Measurements from ENCODE around the gene GUCY1A2.

Gene GUCY1A2

DNA sequence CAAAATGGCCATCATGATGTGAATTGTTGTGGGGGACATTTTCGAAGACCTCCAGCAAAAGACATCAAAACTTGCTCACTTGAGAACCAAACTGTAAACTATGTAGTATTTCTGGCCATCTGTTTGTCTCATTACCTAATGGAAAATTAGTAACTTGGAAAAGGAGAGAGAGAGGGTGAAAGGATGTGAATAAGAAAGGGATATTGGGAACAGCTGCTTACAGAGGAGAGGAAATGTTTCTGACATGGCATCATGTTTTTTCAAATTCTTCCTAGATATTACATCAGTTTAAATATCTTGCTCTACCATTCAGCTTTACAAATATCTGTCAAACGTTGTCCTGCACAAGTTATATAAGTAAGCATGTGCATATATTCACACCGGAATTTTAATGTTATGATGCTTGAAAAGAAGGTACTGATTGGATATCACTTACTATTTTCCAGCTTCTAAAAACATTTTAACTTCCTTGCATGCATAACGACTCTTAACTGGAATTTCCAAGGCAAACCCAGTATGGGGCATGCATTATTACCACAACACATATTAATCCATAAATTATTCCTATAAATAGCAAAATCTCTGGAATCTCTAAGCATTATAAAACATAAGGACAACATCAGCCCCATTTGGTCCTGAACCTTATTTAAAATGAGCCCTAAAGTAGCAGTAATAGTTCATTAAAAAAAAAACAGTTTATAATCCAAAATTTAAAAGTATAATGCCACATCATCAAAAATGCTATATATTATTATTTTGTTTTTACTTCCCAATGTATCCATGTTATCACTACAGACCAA is 20.0 kb downstream of the GUCY1A2 start:
- no peak for DNase-seq (ENCODE audit: low read depth in 4 of 4, low spot score in 1 of 4)

DNA sequence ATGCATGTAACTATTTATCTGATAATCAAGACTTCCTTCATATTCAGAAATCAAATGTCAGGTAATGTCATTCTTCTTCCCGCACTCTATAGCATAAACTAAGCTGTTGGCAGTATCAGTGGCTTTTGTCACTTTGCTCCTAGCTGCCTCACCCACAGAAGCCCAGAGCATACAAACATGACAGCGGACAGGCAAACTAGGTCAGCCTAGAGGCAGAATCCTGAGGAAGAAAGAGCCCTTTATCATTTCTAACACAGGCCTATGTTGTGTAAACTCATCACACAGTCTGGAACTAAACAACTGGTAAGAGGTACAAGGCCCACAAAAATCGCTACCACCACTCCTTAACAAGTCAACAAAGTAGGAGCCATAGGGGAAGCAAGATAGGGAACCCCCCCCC is 21.0 kb downstream of the GUCY1A2 start:
- DNase-seq (ENCODE audit: low read depth in 4 of 4, low spot score in 1 of 4), result no peak

DNA sequence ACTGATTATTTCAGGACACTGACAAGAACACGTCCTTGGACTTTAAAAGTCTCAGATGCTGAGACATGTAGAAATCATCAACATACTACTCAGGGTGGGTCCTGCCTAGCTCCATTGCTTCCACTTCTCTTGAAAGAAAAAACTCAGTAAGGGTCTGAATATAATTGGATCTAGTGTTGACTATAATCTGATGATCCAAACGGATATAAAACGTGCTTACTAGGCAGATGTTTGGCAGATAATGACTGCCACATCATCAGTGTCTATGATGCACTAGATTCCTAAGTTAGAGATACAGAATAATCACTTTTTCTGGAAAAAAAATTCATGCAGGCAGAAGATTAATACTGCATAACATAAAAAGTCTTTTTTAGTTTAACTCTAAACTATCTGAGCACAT is 21.6 kb downstream of the GUCY1A2 start:
- DNase-seq (ENCODE audit: low read depth in 4 of 4, low spot score in 1 of 4), result no peak

DNA sequence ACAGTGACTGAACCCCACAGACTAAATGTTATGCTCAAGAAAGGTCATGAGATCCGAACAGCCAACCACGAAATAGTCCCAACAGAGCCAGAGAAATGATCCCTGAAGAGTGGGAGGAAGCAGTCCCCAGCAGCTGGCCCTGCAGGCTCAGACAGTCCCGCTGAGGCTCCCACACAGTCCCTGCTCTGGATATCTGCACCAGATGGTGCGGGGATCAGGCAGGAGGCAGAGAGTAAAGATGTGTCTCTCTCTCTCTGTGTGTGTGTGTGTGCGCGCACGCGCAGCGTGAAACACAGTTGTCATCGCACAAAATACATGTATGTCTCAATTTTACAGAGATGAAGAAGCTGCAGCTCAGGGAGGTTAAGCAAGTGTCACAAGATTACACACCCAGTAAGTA is 27.9 kb downstream of the GUCY1A2 start:
- no peak for DNase-seq (ENCODE audit: low read depth in 4 of 4, low spot score in 1 of 4)

DNA sequence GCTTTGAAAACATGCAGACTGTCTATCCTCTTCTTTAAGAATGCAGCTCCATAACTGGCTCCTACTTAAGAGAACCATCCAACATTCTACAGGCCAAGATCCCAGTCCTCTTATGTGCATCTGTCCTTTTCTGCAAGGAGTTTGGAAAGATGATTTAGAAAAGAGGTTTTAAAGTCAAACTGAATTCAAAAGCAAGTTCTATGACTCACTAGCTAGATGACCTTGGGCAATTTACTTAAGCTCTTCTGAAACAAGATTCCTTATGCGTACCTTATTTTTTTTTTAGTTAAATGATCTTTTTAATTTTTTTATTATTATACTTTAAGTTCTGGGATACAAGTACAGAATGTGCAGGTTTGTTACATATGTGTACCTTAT is 29.2 kb downstream of the GUCY1A2 start:
- DNase-seq (ENCODE audit: low read depth in 4 of 4, low spot score in 1 of 4), result no peak

DNA sequence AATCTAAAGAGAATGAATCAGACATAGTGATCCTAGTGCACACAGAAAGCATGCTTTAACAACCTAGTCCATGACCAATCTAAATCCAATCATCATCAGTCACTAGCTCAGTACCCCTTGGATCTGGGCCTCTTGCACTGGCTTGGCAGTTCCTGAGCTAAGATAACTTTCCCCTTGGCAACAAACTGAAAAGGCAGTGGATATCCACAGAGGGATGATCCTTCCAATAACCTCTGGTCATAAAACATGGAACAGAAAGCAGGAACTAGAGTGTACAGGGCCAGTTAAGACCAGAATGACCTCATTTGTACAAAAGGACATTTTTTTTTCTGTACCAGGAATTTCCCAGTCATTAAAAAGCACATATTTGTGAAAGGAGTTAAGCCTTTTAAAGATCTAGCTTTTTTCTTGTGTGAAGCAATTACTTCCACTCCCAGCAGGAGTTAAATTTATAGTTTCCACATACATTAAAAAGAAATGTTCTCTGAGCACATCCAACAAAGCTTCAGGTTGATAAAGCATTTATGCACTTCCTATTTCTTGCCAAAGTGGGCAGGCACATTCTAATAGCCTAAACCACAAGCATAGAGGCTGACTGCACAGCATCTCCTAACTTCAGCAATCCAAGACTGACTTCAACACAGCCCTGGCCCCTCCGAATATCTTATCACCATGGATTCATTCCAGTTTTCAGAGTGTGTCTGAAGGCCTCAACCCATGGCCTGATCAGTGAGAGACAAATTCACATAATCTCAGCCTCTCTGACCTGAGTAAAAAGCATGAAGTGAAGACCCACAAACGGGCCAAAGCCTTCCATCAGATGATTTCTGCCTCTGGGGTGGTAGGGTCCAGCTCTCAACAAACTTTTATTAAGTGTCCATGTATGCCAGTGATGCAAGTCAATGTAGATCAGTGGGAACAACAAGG is 29.9 kb downstream of the GUCY1A2 start:
- no peak for DNase-seq (ENCODE audit: low read depth in 4 of 4, low spot score in 1 of 4)

DNA sequence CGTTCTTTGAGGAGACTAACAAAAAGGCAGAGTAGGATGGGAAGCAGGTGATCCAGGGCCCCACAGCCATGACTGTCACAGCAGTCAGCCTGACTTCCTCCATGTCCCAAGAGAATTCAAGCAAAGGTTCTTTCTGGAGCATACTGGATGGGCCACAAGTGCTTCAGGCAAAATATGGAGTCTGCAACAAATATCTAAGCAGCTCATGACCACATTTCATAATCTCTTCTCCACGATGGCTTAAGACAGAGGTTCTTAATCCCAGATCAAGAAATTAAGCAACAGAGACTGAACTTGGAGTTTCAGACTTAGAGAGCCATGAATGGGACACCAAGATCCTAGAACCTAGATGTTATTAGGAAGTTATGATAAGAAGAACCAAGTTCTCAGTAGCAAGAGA is 31.6 kb downstream of the GUCY1A2 start:
- DNase-seq (ENCODE audit: low read depth in 4 of 4, low spot score in 1 of 4), result no peak

DNA sequence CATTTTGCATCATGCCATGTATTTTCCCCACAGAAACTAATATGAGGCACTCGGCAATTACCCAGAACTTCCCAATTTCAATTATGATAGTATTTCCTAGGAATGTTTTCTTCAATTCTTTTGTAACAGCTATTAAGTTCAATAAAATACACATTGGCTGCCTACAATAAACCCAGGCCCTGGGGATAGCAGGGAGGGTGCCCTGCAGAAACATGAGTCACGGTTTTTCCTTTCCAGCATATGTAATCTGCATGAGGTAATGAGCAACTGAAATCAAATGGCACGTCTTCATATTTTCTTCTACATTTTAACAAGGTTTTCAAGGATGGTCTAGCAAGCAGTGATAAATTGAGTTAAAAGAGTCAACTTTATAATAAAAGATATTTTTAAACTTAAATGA is 32.0 kb downstream of the GUCY1A2 start:
- no peak for DNase-seq (ENCODE audit: low read depth in 4 of 4, low spot score in 1 of 4)

DNA sequence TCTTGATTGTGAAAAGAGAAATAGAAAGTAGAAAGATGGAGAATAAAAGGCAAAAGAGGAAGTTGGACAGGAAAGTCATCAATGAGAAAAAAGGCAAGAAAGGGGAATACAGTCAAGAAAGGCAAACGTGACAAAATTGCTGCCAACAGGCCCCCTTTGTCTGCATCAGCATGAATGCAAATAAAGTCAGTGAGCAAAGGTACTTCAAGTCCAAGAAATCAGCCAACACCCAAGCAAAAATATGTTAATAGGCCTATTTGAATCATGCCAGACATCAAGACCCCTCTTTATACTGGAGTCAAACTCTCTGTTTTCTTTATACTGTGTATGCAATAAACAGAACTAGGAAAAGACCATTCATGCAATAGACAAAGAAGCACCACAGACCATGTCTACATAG is 34.3 kb downstream of the GUCY1A2 start:
- DNase-seq (ENCODE audit: low read depth in 4 of 4, low spot score in 1 of 4), result no peak

DNA sequence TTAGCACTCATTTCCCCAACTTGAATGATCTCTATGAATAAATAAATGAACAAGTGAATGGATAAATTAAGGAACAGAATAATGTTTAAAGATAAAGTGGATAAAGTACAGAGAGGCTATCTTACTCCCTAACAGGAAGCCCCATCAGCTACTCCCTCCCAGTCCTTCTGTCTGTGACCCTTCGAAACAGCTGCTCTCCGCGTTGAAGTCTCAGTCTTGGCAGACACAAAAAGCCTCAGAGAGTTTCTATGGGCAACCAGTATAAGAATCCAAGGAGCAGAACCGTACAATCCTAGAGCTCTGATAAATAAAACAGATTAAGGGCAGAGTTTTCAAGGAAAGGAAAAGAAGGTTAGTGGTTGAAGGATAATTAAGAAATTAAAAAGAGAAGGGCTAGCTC is 35.0 kb downstream of the GUCY1A2 start:
- no peak for DNase-seq (ENCODE audit: low read depth in 4 of 4, low spot score in 1 of 4)

DNA sequence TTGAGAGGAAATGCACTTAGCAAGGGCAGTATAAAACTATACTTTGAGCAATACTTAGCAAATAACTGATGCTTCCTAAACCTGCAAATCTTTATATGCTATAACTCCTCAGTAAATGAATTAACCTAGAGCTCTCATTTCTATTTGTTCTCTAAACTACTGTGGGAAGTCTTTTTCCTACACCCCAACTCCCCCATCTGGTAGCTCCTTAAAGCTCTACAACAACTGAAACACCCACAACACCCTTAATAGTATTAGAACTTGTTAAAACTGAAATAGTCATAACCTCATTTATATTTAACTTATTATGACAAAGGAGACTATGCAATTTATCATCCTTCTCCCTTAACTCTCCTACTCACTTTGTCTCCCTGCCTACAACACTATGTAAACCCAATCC is 43.4 kb downstream of the GUCY1A2 start:
- DNase-seq (ENCODE audit: low read depth in 4 of 4, low spot score in 1 of 4), result no peak

DNA sequence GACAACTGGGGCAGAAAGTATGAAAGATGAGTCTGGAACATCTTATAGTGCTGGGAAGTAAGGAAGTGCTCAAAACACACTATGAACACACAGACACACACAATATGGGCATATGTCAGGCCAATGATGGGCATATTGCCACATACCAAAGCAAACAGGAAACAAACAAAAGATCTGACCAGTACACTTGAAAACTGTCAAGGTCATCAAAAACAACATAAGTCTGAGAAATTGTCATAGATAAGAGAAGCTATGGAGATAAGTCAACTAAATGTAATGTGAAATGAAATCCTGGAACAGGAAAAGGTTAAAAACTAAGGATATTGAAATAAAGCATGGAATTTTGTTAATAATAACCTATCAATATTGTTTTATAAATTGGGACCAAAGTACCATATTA is 46.4 kb downstream of the GUCY1A2 start:
- DNase-seq (ENCODE audit: low read depth in 4 of 4, low spot score in 1 of 4), result no peak

DNA sequence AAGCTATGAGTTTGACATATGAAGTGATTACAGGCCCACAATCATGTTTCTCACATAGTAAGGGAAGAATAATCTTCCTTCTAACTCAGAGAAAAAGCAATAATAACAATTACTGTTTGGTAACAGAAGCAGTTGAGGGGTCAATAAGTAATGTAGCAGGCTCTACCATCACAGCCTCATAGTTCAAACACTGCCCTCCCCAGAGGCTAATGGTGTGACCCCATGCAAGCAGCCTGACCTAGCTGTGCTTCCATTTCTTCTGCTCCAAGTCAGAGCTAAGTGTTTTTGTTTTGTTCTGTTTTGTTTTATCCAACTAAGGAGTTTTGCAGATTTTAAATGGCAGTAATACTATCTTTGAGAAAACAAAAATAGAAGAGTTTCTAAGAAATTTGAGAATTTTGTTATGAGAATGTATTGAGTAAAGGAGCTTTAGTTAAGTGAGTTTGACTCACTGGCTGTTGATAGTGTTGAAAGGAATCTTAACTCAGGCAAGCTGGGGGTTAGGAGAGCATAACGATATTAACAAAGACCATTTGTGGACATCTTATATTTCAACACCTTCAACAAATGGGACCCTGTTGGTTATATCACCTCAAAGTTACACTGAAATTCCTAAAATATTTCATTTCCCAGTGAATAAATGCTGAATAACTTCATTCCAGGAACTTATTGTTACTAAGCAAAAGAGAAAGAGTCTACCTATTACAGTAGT is 48.5 kb downstream of the GUCY1A2 start:
- DNase-seq (ENCODE audit: low read depth in 4 of 4, low spot score in 1 of 4), result no peak

DNA sequence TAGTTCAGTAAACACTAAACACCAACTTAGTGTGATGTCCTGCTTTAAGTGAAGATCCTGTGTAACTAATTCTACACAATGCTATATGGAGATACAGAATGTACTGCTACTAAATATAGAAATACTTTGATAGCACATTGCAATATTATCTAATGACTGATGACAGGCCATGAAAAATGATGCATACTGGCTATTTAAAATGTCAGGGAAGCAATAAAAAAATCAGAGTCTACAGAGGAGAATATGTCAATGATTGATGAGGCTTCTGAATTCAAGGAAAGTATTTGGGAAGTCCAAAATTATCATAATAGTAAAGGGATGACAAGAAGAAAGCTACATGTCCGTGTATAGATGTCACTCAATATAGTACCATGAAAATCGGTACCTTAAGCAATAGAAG is 55.3 kb downstream of the GUCY1A2 start:
- DNase-seq (ENCODE audit: low read depth in 4 of 4, low spot score in 1 of 4), result no peak

DNA sequence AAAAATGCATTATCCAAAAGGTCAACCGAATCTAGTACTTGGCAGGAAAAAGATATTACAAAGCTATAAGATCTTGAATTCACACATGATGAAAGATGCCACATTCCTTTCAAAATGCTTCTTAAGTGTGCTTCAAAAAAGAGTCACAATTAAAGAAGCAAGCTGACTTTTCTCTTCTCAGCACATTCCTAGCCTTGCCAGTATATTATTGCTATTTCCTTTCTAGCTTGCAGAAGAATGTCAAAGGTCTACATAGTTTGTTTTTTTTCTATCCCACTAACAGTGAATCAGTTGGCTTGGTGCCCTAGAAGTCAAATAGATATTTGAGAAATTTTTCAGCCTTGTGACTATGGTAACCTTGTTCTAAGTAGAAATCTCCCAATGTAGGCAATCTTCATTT is 56.8 kb downstream of the GUCY1A2 start:
- no peak for DNase-seq (ENCODE audit: low read depth in 4 of 4, low spot score in 1 of 4)

DNA sequence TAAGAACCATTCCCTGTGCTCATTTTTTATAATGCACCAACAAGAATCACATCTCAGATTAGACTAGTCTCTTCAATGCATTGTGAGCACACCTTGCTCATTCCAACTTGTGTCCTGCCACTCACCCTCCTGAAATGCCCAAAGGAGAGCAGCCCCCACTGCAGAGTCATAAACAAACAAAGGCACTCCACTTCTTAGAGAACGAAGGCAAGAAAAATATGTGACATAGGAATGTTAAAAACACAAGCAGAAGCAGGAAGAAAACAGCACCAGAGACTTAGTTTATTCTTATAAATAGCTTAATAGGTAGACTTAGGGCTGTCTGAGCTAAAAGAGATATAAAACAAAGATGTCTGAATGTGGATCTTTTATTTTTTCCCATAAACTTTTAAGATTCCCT is 57.2 kb downstream of the GUCY1A2 start:
- no peak for DNase-seq (ENCODE audit: low read depth in 4 of 4, low spot score in 1 of 4)

DNA sequence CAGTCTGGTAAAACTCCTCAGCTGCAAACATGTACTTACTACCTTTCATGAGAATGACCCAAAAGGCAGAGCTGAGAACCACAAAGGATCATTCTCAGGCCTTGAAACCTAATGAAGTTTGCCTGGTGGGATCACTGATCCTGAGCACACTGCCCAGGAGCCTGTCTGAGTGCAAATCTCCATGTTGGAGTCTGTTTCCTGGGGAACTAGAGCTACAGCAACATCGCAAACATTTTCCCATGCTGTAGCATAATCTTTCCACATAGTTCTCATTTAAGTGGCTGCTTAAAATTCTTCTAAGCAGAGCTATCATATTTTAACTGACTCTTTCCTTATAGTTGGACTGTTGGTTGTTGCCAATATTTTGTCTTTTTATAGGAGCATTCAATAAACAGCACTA is 58.5 kb downstream of the GUCY1A2 start:
- no peak for DNase-seq (ENCODE audit: low read depth in 4 of 4, low spot score in 1 of 4)

DNA sequence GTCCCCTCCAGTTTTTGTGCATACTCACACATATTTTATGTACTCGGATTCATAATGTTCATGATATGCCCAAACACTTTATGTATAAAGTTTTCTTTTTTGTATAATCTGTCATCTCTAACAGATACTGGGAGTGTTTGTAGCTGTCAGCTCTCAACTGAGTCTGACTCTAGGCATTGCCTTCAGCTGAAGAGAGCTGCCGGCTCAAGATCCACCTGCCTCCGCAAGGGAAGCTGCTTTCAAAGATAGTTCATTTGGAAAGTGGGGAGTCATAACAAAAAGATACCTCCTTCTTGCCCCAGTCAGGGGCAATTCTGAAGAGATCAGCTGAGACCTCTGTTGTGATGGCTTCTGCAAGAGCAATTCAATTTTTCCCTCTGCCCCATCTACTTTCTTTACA is 58.9 kb downstream of the GUCY1A2 start:
- DNase-seq (ENCODE audit: low read depth in 4 of 4, low spot score in 1 of 4), result no peak

DNA sequence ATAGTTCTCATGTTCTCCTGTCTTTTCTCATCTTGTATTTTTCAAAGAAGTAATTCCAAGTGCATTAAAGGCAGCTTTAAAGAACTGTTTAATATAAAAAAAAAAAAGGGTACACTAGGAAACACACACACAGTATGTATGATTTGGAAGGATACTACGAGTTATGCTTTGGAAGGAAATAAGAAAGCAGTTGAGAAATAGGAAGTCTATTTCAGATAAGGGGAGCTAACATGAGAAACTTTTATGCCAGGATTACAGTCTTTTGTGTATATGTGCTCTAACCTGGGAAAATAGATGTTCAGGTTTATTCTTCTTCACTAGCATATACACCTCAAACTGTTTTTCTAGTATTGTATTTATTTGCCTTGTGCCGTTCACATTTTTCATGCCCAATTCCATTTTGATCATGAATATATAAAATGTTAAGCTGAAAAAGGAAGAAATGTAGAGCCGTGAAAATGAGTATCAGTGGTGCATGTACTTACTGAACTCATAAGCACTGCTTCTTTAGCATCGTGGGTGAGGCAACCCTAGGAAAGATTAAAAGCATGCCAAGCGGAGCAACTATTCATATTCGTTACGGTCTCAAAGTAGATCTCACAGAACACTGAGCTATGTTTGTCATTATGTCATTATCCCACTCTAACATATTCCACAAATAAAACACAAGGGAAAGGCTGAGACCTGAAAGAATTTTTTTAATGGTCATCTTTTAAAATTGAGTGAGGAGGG is 59.6 kb downstream of the GUCY1A2 start:
- DNase-seq (ENCODE audit: low read depth in 4 of 4, low spot score in 1 of 4), result no peak

DNA sequence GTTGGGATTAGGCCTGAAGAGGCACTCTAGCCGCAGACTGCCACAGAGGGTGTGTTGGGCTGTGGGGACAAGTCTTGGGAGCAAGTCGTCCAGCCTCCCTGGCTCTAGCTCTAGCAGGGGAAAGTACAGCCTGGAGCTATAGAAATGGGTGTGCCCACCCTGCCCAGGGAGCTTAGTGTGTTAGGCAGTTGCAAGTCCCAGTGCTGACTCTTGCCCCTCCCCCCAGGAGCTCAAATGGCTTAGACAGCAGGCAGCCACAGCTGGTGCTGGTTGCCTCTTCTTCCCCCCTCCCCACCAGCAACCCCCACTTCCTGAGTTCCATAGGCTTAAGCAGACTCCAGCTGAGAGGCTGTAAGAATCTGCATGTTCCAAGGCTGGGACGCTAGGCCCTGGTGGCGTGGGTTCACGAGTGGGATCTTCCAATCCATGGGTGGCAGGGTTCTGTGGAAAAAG is 61.2 kb downstream of the GUCY1A2 start:
- no peak for DNase-seq (ENCODE audit: low read depth in 4 of 4, low spot score in 1 of 4)

DNA sequence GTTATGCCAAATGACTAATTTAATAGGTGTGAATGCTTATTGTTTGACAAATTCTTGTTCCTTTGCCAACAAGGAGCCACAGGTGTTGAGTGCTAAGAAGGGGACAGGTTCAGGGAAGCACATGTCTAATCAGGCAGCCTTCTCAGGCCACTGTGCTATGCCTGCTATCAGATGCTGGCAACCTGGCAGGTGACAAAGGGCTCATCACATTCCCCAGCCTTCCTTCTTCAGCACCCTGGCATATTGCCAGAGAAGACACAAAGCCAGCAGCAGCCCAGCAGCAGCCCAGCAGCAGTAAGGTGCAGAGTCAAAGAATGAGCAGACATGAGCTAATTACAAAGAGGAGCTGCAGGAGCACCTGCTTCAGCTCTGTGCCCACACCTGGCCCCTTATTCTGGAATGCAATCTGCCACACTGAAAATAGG is 68.2 kb downstream of the GUCY1A2 start:
- no peak for DNase-seq (ENCODE audit: low read depth in 4 of 4, low spot score in 1 of 4)

All from stimulated activated CD4-positive, alpha-beta T cell treated with anti-CD3 and anti-CD28 coated beads, Interleukin-1b, Interleukin-23, amount 100 ng/mL, for 24 hours (primary cell).